Measurements from ENCODE around the gene RBM28.

DNA sequence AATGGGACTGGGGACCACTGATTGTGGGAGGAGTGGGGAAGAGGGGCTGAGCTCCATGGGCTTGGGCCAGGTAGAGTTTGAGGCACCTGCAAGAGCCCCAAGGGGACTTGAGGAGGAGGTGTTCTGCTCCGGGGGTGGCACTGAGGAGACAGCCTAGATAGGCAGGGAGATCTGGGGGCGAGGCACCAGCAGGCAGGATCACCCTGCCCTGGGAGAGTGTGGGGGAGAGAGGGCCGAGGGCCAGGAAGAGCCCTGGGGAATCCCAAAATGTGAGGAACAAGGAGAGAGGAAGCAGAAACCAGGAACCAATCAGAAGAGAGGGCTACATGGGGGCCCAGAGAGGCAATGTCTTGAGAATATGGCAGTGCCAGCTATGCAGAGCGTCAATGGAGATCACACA is 68.0 kb downstream of the RBM28 start:
- TF ChIP-seq, protein P1, sequence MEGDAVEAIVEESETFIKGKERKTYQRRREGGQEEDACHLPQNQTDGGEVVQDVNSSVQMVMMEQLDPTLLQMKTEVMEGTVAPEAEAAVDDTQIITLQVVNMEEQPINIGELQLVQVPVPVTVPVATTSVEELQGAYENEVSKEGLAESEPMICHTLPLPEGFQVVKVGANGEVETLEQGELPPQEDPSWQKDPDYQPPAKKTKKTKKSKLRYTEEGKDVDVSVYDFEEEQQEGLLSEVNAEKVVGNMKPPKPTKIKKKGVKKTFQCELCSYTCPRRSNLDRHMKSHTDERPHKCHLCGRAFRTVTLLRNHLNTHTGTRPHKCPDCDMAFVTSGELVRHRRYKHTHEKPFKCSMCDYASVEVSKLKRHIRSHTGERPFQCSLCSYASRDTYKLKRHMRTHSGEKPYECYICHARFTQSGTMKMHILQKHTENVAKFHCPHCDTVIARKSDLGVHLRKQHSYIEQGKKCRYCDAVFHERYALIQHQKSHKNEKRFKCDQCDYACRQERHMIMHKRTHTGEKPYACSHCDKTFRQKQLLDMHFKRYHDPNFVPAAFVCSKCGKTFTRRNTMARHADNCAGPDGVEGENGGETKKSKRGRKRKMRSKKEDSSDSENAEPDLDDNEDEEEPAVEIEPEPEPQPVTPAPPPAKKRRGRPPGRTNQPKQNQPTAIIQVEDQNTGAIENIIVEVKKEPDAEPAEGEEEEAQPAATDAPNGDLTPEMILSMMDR (conservative IDR thresholded peaks at IDR 0.05; ENCODE audit: low read depth, low read length), result no peak
- TF ChIP-seq EZH2 (IDR thresholded peaks at IDR 0.05; ENCODE audit: low read length, unreplicated experiment) (no peak), EZH2phosphoT487 (IDR thresholded peaks at IDR 0.05; ENCODE audit: borderline replicate concordance, low read length) (no peak)

Measured in PC-3 (cell line).